GM12878 (cell line): ENCODE results near the gene ELFN2. TPM values are rescaled to one million over a fixed set of nuclear protein-coding genes. Genes with fewer than 3 reads are reported as not detected.

Experiments used
- ATAC-seq: fragments of 200-7000 bp; cut with Tn5 transposase; 3 replicates; pipeline ENCODE4 v1.9.1; 2020; ENCODE audit warnings: mild to moderate bottlenecking, moderate library complexity
- BruUV-seq: library from RNA; stranded (reverse); fragments of 400-500 nt; replicated peaks from 2 replicates; lab custom pipeline; 2021; lab: Mats Ljungman, UMichigan
- CTCF ChIA-PET: fragments of 300-600 bp; sonication (Branson Sonifier 250); formaldehyde crosslinking; extraction: SDS; loops from one replicate; lab custom pipeline; 2021; ENCODE audit warnings: inconsistent platforms; lab: Yijun Ruan, JAX
- POLR2A ChIA-PET: fragments of 350-600 bp; formaldehyde crosslinking; extraction: SDS; loops from one replicate; lab custom pipeline; 2021; ENCODE audit warnings: inconsistent platforms; lab: Charles Lee
- RAD21 ChIA-PET: fragments of 300-600 bp; sonication (Branson Sonifier 250); formaldehyde crosslinking; loops from one replicate; lab custom pipeline; 2023; ENCODE audit warnings: antibody characterized with exemption; ENCODE audit not compliant: unreplicated experiment; lab: Charles Lee
- SMC1A ChIA-PET: fragments of 300-600 bp; sonication (Branson Sonifier 250); formaldehyde crosslinking; loops from one replicate; lab custom pipeline; 2023; ENCODE audit not compliant: unreplicated experiment, uncharacterized antibody; lab: Charles Lee
- DNase-seq: peaks from one replicate; pipeline ENCODE4 v3.0.0-alpha.2; 2011; ENCODE audit warnings: low read depth, low spot score
- FAIRE-seq: peaks from 3 replicates; lab custom pipeline; 2011; peaks lifted over from hg19 to GRCh38; lab: Jason Lieb, UNC
- H2AFZ ChIP-seq: 2 replicates; pipeline ENCODE4 v1.6.0; 2011; ENCODE audit warnings: low read depth, low read length, control low read depth; ENCODE audit not compliant: control insufficient read depth
- H3K27ac ChIP-seq: 2 replicates; pipeline ENCODE4 v1.5.1; 2011; ENCODE audit warnings: control low read depth; ENCODE audit not compliant: control insufficient read depth, insufficient read depth
- H3K27me3 ChIP-seq, 2 experiments: replicated peaks in 1 of 2; 2 replicates each; pipeline versions ENCODE4 v1.6.0 to v1.6.1; 2011; ENCODE audit warnings: low read length in 1 of 2; ENCODE audit not compliant: control insufficient read depth in 2 of 2, insufficient read depth in 2 of 2
- H3K36me3 ChIP-seq, 2 experiments: 2 replicates each; pipeline ENCODE4 v1.5.1; 2011; ENCODE audit warnings: low read length in 1 of 2; ENCODE audit not compliant: control insufficient read depth in 2 of 2, insufficient read depth in 2 of 2
- H3K4me1 ChIP-seq: 2 replicates; pipeline ENCODE4 v1.6.1; 2011; ENCODE audit warnings: mild to moderate bottlenecking, low read length, moderate library complexity, mixed read lengths; ENCODE audit not compliant: control insufficient read depth, insufficient read depth
- H3K4me2 ChIP-seq: 2 replicates; pipeline ENCODE4 v1.6.0; 2011; ENCODE audit warnings: control low read depth; ENCODE audit not compliant: control insufficient read depth, insufficient read depth
- H3K4me3 ChIP-seq: fragments of 200-600 bp; sonication (generic); 2 replicates; pipeline ENCODE4 v1.5.1; 2016
- H3K79me2 ChIP-seq: 2 replicates; pipeline ENCODE4 v1.6.0; 2011; ENCODE audit warnings: low read length; ENCODE audit not compliant: control insufficient read depth, insufficient read depth
- H3K9ac ChIP-seq: 2 replicates; pipeline ENCODE4 v1.8.0; 2011; ENCODE audit warnings: low read length, control low read depth, mixed read lengths; ENCODE audit not compliant: control insufficient read depth, insufficient read depth
- H3K9me3 ChIP-seq: replicated peaks from 3 replicates; pipeline ENCODE4 v1.5.1; 2011; ENCODE audit warnings: mild to moderate bottlenecking, low read length; ENCODE audit not compliant: control insufficient read depth, insufficient read depth
- H4K20me1 ChIP-seq: 2 replicates; pipeline ENCODE4 v1.6.0; 2011; ENCODE audit not compliant: control insufficient read depth, insufficient read depth
- ATF2 ChIP-seq: IDR thresholded peaks from 2 replicates; pipeline ENCODE4 v1.6.1; 2012; ENCODE audit warnings: low read length, inconsistent platforms
- BCL3 ChIP-seq: IDR thresholded peaks from 2 replicates; pipeline ENCODE4 v1.6.1; 2011; ENCODE audit warnings: borderline replicate concordance, low read depth, mild to moderate bottlenecking, moderate library complexity, low read length; ENCODE audit not compliant: insufficient read depth, poor library complexity, severe bottlenecking
- CEBPB ChIP-seq, 2 experiments: fragments of 150-350 bp in 1 of 2; IDR thresholded peaks; 2 replicates each; pipeline ENCODE4 v1.6.1; 2012 to 2014; ENCODE audit warnings: low read depth in 2 of 2, low read length in 2 of 2, borderline replicate concordance in 1 of 2, inconsistent platforms in 1 of 2
- HDGF ChIP-seq: fragments of 450-650 bp; IDR thresholded peaks from 2 replicates; pipeline ENCODE4 v1.6.1; 2016; ENCODE audit warnings: antibody characterized with exemption
- HSF1 ChIP-seq: fragments of 150-350 bp; IDR thresholded peaks from 2 replicates; pipeline ENCODE4 v1.6.1; 2014; ENCODE audit warnings: mild to moderate bottlenecking, low read depth, low read length
- IKZF2 ChIP-seq, 2 experiments: fragments of 450-650 bp; IDR thresholded peaks; 2 replicates each; pipeline ENCODE4 v1.6.1; 2017; ENCODE audit warnings: mild to moderate bottlenecking in 2 of 2, moderate library complexity in 2 of 2
- IRF3 ChIP-seq: fragments of 450-650 bp; IDR thresholded peaks from 2 replicates; pipeline ENCODE4 v1.6.1; 2014; ENCODE audit warnings: mild to moderate bottlenecking
- IRF4 ChIP-seq: IDR thresholded peaks from 2 replicates; pipeline ENCODE4 v1.6.1; 2011; ENCODE audit warnings: low read depth, low read length
- KLF5 ChIP-seq: fragments of 450-650 bp; IDR thresholded peaks from 2 replicates; pipeline ENCODE4 v1.6.1; 2014; ENCODE audit warnings: mild to moderate bottlenecking; ENCODE audit not compliant: partially characterized antibody
- MTA3 ChIP-seq: IDR thresholded peaks from 2 replicates; pipeline ENCODE4 v1.6.1; 2012; ENCODE audit warnings: low read length, inconsistent platforms, borderline replicate concordance
- MXI1 ChIP-seq: fragments of 150-350 bp; IDR thresholded peaks from 2 replicates; pipeline ENCODE4 v1.6.1; 2011; ENCODE audit warnings: low read depth, mild to moderate bottlenecking, inconsistent platforms, low read length, improper control_type of control experiment
- NFYB ChIP-seq: IDR thresholded peaks from 2 replicates; pipeline ENCODE4 v1.6.1; 2011; ENCODE audit warnings: low read depth, mild to moderate bottlenecking, low read length, improper control_type of control experiment, moderate library complexity; ENCODE audit not compliant: insufficient read depth
- NR2C1 ChIP-seq: fragments of 450-650 bp; IDR thresholded peaks from 2 replicates; pipeline ENCODE4 v1.6.1; 2017; ENCODE audit warnings: antibody characterized with exemption, mild to moderate bottlenecking, moderate library complexity
- PAX8 ChIP-seq: fragments of 450-650 bp; IDR thresholded peaks from 2 replicates; pipeline ENCODE4 v1.6.1; 2017; ENCODE audit warnings: mild to moderate bottlenecking, moderate library complexity
- PKNOX1 ChIP-seq: fragments of 450-650 bp; IDR thresholded peaks from 2 replicates; pipeline ENCODE4 v1.6.1; 2016; ENCODE audit warnings: mild to moderate bottlenecking
- SMAD1 ChIP-seq: fragments of 450-650 bp; IDR thresholded peaks from 2 replicates; pipeline ENCODE4 v1.6.1; 2018; ENCODE audit warnings: mild to moderate bottlenecking, low read depth; ENCODE audit not compliant: partially characterized antibody
- ZSCAN29 ChIP-seq: fragments of 450-650 bp; IDR thresholded peaks from 2 replicates; pipeline ENCODE4 v1.6.1; 2017; ENCODE audit warnings: mild to moderate bottlenecking, moderate library complexity
- WGBS: methylation state at CpG from one replicate; pipeline ENCODE4 v1.1.6; 2016; ENCODE audit warnings: low lambda C conversion rate; ENCODE audit not compliant: insufficient replicate concordance, insufficient coverage; ENCODE audit errors: missing lambda C conversion rate; 5-methylcytosine and 5-hydroxymethylcytosine counted together
- in situ Hi-C: fragments of 300-500 bp; cut with MboI; formaldehyde crosslinking; loops from 9 replicates; pipeline ENCODE4 v1.14.3; 2018; ENCODE audit warnings: mixed read lengths
- intact Hi-C: fragments of 100-400 bp; cut with micrococcal nuclease; formaldehyde crosslinking; loops from one replicate; pipeline ENCODE4 v1.14.2; 2022; ENCODE audit not compliant: unreplicated experiment
- polyA plus RNA-seq, 11 experiments: library from polyadenylated mRNA; depleted of rRNA in 4 of 11; unstranded in 6 of 11; stranded (reverse) in 5 of 11; fragments of >200 nt; fragmentation: Nextera tagmentation in 4 of 11; fragmentation: Illumina TruSeq in 1 of 11; extraction: Ambion mirVana in 4 of 11; extraction: Trizol in 1 of 11; gene quantifications; 1 replicate in 1 of 11; 2 replicates in 10 of 11; pipeline versions ENCODE4 v1.2.1 to v1.2.3, GENCODE V29; 2011 to 2016; ENCODE audit warnings: inconsistent platforms in 2 of 11, missing spikeins in 2 of 11, low read depth in 1 of 11
- total RNA-seq, 4 experiments: library from RNA; depleted of rRNA in 3 of 4; stranded (reverse); fragments of >200 nt in 3 of 4; fragmentation: Illumina TruSeq in 1 of 4; extraction: Trizol in 1 of 4; gene quantifications; 2 replicates each; pipeline versions ENCODE4 v1.2.1 to v1.2.3, GENCODE V29; 2013 to 2021

ELFN2 gene
- total and polyA plus RNA-seq, 10 of the 15 experiments (the other 5 are each of a cell fraction or from before 2014, with no cell fraction given): 0.03 to 0.05 TPM; not detected in 8

- Histone ChIP-seq H3K4me1 (no peaks in the 10 kb centered on the region), H4K20me1 (no peaks in the 10 kb centered on the region), H3K36me3 (no peaks in the 10 kb centered on the region), H3K4me3 (no peak overlapping the region), H3K79me2 (no peaks in the 10 kb centered on the region), H3K27me3 (peaks cover 4 to 7% of the 10 kb centered on the region in 2 experiments; a peak in 3 of 4 replicates), H3K4me2 (no peak overlapping the region), H3K27ac (no peak overlapping the region), H3K9me3 (no peaks in the 10 kb centered on the region), H2AFZ (no peak overlapping the region), H3K9ac (no peak overlapping the region)
- in situ Hi-C loops: no loop called here
- no TSS peak for BruUV-seq
- DNase-seq (no peak), ATAC-seq (no peak), FAIRE-seq (no peak)
- ChIA-PET CTCF (interaction anchor here (1.0 to 1.3 kb wide), 2 partner anchors 35 to 77 kb away, joined by 3 read pairs; no protein-coding TSS in a partner anchor), SMC1A (interaction anchor here (0.8 kb wide), 1 partner anchor 14 kb away, joined by 4 read pairs; no protein-coding TSS in a partner anchor), RAD21 (no interaction called here), POLR2A (no interaction called here)
- 0% methylated on average over 3 of the region's 3 CpGs for WGBS
- intact Hi-C loops: no loop called here
- TF ChIP-seq IRF4 (no peak), NR2C1 (no peak), SMAD1 (no peak), CEBPB (IDR thresholded peaks at IDR 0.05; ENCODE audit: borderline replicate concordance in 1 of 2, low read depth in 2 of 2, low read length in 2 of 2) (no peak), IRF3 (no peak), ATF2 (no peak), ZSCAN29 (no peak), MXI1 (no peak), BCL3 (no peak), IKZF2 (IDR thresholded peaks at IDR 0.05) (no peak), NFYB (no peak), HSF1 (no peak), KLF5 (no peak), PKNOX1 (no peak), MTA3 (no peak), PAX8 (no peak), HDGF (no peak)
- TF ChIP-seq, all 136 proteins: peak for 0
Observed at GRCh38 chr22:37351232-37351631, 76.0 kb downstream of the ELFN2 start.
